ENCODE measurements around the gene TAGLN3. TPM values are rescaled to one million over a fixed set of nuclear protein-coding genes. Genes with fewer than 3 reads are reported as not detected.
A peak's percentile ranks its signal among the peaks of the same experiment; 100 is the strongest.

Gene TAGLN3
- polyA plus RNA-seq, 1 of the 3 experiments (the other 2 are of a cell fraction) = 19.6 TPM

DNA sequence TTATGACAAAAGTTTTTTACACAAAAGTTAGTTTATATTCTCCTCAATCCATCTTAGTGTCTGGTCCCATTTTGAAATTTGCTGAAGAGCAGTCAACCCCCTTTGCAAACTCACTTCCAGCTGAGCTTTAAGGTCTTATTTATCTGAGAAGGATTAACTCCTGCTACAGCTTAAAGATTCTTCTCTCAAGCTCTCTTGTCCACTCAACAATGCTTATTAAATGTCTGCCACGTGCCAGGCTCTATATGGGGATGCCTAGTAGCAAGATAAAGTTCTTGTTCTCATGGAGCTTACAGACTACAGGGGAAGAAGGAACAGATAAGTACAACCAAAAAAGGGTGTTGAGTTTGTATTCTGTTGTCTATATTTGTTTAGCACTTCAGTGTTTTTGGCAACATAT is 54.5 kb downstream of the TAGLN3 start:
- Histone ChIP-seq H3K4me1 (ENCODE audit: control insufficient read depth in 1 of 2, insufficient read depth in 2 of 2, low read depth in 1 of 2, low read length in 1 of 2) (no peaks in the 10 kb centered on the region), H3F3A (replicated peaks; ENCODE audit: insufficient read depth) (peaks cover 5% of the 10 kb centered on the region), H3K4me2 (no peak overlapping the region), H4K20me1 (ENCODE audit: insufficient read depth) (no peaks in the 10 kb centered on the region), H3K27ac (ENCODE audit: low read depth in 2 of 2, low read length in 1 of 2) (no peak overlapping the region), H3K9me3 (no peaks in the 10 kb centered on the region), H2AFZ (ENCODE audit: low read depth) (no peak overlapping the region), H3K9me2 (no peaks in the 10 kb centered on the region), H3K36me3 (replicated peaks in 1 of 2; ENCODE audit: control insufficient read depth in 1 of 2, insufficient read depth in 2 of 2, low read length in 1 of 2) (no peaks in the 10 kb centered on the region), H3K27me3 (ENCODE audit: insufficient read depth) (no peaks in the 10 kb centered on the region), H3K9ac (no peak overlapping the region), H3K4me3 (ENCODE audit: low read depth in 2 of 2, low read length in 1 of 2) (no peak overlapping the region), H3K79me2 (ENCODE audit: insufficient read depth) (no peaks in the 10 kb centered on the region)
- TF ChIP-seq, protein P1, sequence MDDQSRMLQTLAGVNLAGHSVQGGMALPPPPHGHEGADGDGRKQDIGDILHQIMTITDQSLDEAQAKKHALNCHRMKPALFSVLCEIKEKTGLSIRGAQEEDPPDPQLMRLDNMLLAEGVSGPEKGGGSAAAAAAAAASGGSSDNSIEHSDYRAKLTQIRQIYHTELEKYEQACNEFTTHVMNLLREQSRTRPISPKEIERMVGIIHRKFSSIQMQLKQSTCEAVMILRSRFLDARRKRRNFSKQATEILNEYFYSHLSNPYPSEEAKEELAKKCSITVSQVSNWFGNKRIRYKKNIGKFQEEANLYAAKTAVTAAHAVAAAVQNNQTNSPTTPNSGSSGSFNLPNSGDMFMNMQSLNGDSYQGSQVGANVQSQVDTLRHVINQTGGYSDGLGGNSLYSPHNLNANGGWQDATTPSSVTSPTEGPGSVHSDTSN (IDR thresholded peaks at IDR 0.05) = no peak
- TF ChIP-seq EP300 (IDR thresholded peaks at IDR 0.05; ENCODE audit: borderline replicate concordance in 1 of 2, low read depth in 1 of 2, low read length in 1 of 2) (no peak), RAD21 (IDR thresholded peaks at IDR 0.05; ENCODE audit: low read length) (no peak), ELF1 (IDR thresholded peaks at IDR 0.05) (no peak), SMC3 (IDR thresholded peaks at IDR 0.05; ENCODE audit: low read depth, low read length) (no peak), FOSL2 (IDR thresholded peaks at IDR 0.05; ENCODE audit: borderline replicate concordance, low read depth) (no peak), EZH2phosphoT487 (IDR thresholded peaks at IDR 0.05; ENCODE audit: borderline replicate concordance, low read depth) (no peak), JUND (IDR thresholded peaks at IDR 0.05) (no peak)
- TF ChIP-seq, protein P2, sequence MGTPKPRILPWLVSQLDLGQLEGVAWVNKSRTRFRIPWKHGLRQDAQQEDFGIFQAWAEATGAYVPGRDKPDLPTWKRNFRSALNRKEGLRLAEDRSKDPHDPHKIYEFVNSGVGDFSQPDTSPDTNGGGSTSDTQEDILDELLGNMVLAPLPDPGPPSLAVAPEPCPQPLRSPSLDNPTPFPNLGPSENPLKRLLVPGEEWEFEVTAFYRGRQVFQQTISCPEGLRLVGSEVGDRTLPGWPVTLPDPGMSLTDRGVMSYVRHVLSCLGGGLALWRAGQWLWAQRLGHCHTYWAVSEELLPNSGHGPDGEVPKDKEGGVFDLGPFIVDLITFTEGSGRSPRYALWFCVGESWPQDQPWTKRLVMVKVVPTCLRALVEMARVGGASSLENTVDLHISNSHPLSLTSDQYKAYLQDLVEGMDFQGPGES (IDR thresholded peaks at IDR 0.05; ENCODE audit: low read depth, low read length) = no peak
- TF ChIP-seq, protein P3, sequence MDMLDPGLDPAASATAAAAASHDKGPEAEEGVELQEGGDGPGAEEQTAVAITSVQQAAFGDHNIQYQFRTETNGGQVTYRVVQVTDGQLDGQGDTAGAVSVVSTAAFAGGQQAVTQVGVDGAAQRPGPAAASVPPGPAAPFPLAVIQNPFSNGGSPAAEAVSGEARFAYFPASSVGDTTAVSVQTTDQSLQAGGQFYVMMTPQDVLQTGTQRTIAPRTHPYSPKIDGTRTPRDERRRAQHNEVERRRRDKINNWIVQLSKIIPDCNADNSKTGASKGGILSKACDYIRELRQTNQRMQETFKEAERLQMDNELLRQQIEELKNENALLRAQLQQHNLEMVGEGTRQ (IDR thresholded peaks at IDR 0.05; ENCODE audit: borderline replicate concordance, low read depth, low read length) = no peak
- ChIA-PET POLR2A (no interaction called here), CTCF (interaction anchor here (0.6 to 2.5 kb wide), 7 partner anchors 8 to 85 kb away, joined by 3 to 25 read pairs (median 4); no protein-coding TSS in a partner anchor)
- 32% methylated on average over 1 of the region's 1 CpG for WGBS (ENCODE audit: low lambda C conversion rate)
- no peak for DNase-seq

DNA sequence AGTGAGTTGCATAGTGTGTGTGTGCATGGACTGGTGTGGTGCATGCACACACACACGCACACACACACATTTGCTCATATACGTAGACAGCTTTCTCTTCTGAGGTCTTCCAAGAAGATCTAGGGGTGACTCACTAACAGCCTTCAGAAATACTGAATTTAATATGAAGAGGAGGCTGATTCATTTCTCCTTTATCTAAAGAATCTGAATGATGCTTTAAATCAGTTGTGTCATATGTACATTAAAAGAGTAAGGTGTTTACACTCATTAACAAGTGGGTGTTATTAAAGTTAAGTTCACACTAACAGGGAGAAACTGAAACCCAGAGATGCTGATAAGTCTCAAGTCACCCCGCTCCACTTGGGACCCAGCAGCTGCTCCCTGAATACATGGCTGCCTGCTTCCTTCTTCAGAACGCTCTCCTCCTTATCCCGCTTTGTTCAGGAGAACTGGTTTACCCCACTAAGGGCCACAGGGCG is 57.8 kb downstream of the TAGLN3 start:
- H3K4me3 ChIP-seq (ENCODE audit: low read depth in 2 of 2, low read length in 1 of 2) = no peak overlapping the region
- H3K27ac ChIP-seq (ENCODE audit: low read depth in 2 of 2, low read length in 1 of 2) = no peak overlapping the region
- no peak for DNase-seq
- no peaks in the 10 kb centered on the region for H3K27me3 ChIP-seq (ENCODE audit: insufficient read depth)
- H2AFZ ChIP-seq (ENCODE audit: low read depth) = no peak overlapping the region
- H3K9me3 ChIP-seq = no peaks in the 10 kb centered on the region
- H4K20me1 ChIP-seq (ENCODE audit: insufficient read depth) = no peaks in the 10 kb centered on the region
- H3K36me3 ChIP-seq (replicated peaks in 1 of 2; ENCODE audit: control insufficient read depth in 1 of 2, insufficient read depth in 2 of 2, low read length in 1 of 2) = no peaks in the 10 kb centered on the region
- peaks cover 5% of the 10 kb centered on the region for H3F3A ChIP-seq (replicated peaks; ENCODE audit: insufficient read depth)
- H3K9ac ChIP-seq = no peak overlapping the region
- no peak for TF ChIP-seq FOXJ3 (CRISPR knock-in tag; IDR thresholded peaks at IDR 0.05)
- TF ChIP-seq JUND (IDR thresholded peaks at IDR 0.05) = peak; percentile 60
- TF ChIP-seq, protein P1 (IDR thresholded peaks at IDR 0.05) = peak; percentile 55
- TF ChIP-seq TCF12 (IDR thresholded peaks at IDR 0.05) = peak; percentile 56
- peak; percentile 77 for TF ChIP-seq FOSL2 (IDR thresholded peaks at IDR 0.05; ENCODE audit: borderline replicate concordance, low read depth)
- TF ChIP-seq EP300 (IDR thresholded peaks at IDR 0.05; ENCODE audit: borderline replicate concordance in 1 of 2, low read depth in 1 of 2, low read length in 1 of 2) = 0 out of 4 replicates have a peak, but pooled peaks of 1 of the 2 experiments have one; percentile 25
- no peak overlapping the region; the same call in 1 of the 2 replicates for H3K4me2 ChIP-seq
- ChIA-PET CTCF (no interaction called here), POLR2A (no interaction called here)
- 80% methylated on average over 6 of the region's 6 CpGs for WGBS (ENCODE audit: low lambda C conversion rate)
- no peaks in the 10 kb centered on the region for H3K9me2 ChIP-seq
- no peaks in the 10 kb centered on the region for H3K79me2 ChIP-seq (ENCODE audit: insufficient read depth)
- no peaks in the 10 kb centered on the region for H3K4me1 ChIP-seq (ENCODE audit: control insufficient read depth in 1 of 2, insufficient read depth in 2 of 2, low read depth in 1 of 2, low read length in 1 of 2)

Data from SK-N-SH (cell line).